ENCODE results near the gene PALLD. TPM values are rescaled to one million over a fixed set of nuclear protein-coding genes. Genes with fewer than 3 reads are reported as not detected.

Gene PALLD
- total and polyA plus RNA-seq, 2 of the 8 experiments (the other 6 are each of a cell fraction or from before 2014, with no cell fraction given), result 10.5 to 25.0 TPM

DNA sequence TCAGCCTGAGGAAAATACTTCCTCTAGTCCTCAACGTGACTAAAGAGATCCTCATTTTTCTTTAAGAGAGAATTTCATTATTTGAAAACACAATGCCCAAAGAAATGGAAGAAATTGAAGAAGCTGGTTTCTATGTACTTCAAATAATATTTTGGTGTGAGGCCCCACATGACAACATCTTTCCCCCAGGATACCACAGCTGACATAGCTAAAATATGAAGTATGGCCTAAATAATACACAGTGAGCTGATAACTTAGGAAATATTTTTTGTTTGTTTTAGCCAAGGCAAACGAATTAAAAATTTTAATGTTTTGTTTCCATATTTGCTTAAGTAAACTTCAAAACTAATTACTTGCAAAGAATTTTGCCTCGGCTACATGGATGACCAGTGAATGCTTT is 364.0 kb downstream of the PALLD start (continued):
- no peak for TF ChIP-seq SIX5 (IDR thresholded peaks at IDR 0.05; ENCODE audit: low read depth, low read length)
- TF ChIP-seq GABPA (IDR thresholded peaks at IDR 0.05; ENCODE audit: borderline replicate concordance, insufficient read depth, low read length), result no peak
- TF ChIP-seq FOSL1 (IDR thresholded peaks at IDR 0.05; ENCODE audit: insufficient read depth, low read depth, low read length), result no peak
- no peak for TF ChIP-seq TEAD4 (IDR thresholded peaks at IDR 0.05; ENCODE audit: low read depth, low read length)
- TF ChIP-seq CBX5 (IDR thresholded peaks at IDR 0.05; ENCODE audit: low read depth, low read length), result no peak

Measured in H1 (cell line).